HG02973 (cell line): Measurements from ENCODE around the gene MYL10.

Experiments
- ATAC-seq: cut with Tn5 transposase; IDR thresholded peaks from one replicate; pipeline ENCODE4 v1.9.1; 2021; ENCODE audit warnings: moderate library complexity; ENCODE audit not compliant: unreplicated experiment

MYL10 gene

DNA sequence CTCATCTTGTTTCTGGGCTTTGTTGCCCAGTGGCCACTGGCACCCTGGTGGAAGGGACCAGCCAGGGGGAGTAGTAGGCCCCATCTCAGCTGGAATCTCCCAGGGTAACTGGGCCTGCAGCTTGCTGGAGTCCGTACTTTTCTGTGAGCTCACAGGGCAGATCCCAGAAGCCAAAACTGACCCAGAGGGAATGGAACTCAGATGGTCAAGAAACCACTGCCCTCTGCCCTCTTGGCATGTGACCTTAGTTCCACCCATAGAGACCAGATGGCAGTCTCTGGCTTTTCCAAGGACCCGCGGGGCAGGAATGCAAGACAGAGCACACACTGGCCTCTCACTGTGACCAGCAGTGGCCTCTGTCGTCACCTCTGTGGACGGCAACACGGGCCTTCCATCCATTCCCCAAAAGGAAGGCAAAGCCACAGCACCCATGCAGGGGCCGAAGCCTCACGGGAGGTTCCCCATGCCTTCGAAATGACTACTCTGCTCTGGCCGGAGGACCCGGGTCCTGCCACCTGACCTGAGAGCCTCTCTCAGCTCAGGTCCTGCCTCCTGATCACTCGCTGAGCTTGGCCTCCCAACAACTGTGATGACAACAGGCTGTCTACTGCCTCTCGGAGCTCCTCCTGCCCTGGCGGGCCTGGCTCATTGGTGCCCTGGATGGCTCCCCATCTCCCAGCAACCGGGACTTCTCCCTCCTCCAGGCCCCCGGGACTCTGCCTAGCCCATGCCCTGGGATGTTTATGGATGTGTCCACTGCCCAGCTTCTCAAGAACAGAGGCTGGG is 29.9 kb downstream of the MYL10 start:
- no peak for ATAC-seq

DNA sequence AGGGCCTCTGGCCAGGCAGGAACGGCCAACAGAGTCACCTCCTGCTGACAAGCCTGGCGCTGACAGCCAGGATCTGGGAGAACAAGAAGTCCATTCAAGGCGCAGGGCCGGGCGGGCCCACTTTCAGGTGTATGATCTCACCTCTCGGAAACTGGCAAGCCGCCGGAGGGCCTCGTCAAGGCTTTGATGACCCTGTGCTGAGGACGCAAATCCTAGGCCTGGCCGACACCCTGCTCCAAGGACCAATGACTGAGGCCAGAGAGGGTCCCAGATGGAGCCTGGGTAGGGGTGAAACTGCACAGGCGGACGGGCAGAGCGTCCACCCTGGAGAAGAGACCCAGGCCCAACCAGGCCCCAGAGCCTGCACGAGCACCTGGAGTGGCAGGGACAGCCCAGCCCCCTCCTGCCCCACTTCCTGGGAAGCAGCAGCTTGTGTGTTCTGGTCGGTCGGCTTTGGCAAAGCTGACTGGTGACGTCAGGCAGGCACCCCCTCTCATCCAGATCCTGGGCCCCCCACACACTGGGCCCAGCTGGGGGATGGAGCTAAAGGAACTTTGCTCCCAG is 30.6 kb downstream of the MYL10 start:
- ATAC-seq, result no peak

GRCh38 chr7:101597941-101598340 is 31.2 kb downstream of the MYL10 start:
- ATAC-seq, result no peak

GRCh38 chr7:101596898-101597297 is 32.2 kb downstream of the MYL10 start:
- ATAC-seq, result no peak

DNA sequence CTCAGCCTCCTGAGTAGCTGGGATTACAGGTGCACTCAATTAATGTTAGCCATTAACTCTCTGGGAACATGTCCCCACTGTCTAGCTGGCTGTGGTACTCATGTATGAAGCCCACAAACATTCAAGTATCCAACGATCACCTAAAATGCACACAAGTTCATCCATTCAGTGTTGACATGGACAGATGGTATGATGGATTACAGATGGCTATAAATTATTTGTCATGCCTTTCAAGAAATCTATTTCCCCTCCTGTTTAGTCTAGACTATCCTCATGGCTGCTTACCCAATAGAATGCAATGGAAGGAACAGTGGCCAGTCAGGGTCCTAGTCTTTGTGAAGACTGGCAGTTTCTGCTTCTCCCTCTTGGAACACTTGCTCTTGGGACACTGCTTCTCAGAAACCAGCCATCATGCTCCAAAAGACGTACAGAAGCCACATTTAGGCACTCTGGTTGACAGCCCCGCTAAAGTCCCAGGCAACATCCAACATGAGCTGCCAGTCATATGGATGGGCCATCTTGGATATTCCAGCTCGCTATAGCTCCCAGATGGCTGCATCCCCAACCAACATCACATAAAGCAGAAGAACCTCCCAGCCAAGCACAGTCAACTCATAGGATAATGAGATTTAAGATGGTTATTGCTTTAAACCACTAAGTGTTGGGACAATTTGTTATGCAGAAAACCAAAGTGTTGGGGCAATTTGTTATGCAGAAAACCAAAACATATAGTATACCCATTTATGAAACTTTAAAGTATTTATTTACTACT is 33.1 kb downstream of the MYL10 start:
- ATAC-seq, result no peak

GRCh38 chr7:101595246-101595645 is 33.9 kb downstream of the MYL10 start:
- ATAC-seq, result no peak

- no peak for ATAC-seq
Measured at GRCh38 chr7:101594790-101595189, 34.3 kb downstream of the MYL10 start.

DNA sequence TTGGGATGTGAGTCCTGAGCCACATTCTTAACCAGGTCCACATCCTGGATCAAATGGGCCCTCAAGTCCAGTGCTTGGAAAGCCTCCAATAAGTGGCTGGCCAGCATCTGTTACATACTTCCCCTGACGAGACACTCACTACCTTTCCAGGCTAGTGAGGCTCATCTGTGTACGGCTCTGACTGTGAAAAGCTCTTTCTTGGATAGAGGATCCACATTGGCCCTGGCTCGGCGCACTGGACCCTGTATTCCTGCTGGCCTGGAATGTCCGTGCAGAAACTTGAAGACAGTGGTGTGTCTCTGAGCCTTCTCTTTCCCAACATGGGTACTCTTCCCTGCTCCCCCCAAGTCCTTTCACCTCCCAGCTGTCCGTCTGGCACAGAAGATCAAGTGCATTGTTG is 35.5 kb downstream of the MYL10 start:
- no peak for ATAC-seq

DNA sequence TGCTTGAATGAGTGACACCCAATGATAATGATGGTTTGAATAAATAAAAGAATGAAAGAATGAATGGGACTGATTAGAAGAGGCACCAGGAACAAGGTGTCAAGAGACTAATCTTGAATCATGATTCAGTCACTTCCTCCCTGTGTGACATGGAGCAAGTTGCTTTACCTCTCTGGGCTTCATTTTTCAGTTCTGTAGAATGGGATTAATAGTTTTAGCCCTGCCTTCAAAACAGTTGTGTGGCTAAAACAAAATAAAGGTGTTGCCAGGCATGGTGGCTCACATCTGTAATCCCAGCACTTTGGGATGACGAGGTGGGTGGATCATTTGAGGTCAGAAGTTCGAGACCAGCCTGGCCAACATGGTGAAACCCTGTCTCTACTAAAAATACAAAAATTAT is 37.6 kb downstream of the MYL10 start:
- ATAC-seq, result no peak

- no peak for ATAC-seq
Measured at GRCh38 chr7:101590663-101591435, 38.2 kb downstream of the MYL10 start.

GRCh38 chr7:101589976-101590662 is 39.0 kb downstream of the MYL10 start:
- no peak for ATAC-seq

DNA sequence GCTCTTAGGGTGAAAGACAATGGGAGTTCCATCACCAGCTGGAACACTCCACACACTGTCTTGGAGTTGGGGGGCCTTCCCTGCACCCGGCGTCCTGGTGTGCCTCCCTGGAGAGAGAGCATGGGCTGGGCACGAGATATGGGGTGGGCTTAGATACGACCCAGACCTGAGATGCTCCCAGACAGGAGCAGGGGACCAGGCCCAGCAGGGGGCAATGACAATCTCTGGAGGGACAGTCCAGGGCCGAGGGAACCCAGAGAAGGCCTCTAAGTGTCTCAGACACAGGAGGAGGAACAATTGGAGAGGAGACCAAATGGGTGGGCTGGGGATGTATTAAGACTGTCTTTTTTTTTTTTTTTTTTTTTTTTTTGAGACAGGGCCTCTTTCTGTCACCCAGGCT is 40.0 kb downstream of the MYL10 start:
- ATAC-seq, result no peak

- ATAC-seq, result no peak
Measured at GRCh38 chr7:101588131-101588935, 40.8 kb downstream of the MYL10 start.

GRCh38 chr7:101586906-101587677 is 42.0 kb downstream of the MYL10 start:
- ATAC-seq, result no peak

DNA sequence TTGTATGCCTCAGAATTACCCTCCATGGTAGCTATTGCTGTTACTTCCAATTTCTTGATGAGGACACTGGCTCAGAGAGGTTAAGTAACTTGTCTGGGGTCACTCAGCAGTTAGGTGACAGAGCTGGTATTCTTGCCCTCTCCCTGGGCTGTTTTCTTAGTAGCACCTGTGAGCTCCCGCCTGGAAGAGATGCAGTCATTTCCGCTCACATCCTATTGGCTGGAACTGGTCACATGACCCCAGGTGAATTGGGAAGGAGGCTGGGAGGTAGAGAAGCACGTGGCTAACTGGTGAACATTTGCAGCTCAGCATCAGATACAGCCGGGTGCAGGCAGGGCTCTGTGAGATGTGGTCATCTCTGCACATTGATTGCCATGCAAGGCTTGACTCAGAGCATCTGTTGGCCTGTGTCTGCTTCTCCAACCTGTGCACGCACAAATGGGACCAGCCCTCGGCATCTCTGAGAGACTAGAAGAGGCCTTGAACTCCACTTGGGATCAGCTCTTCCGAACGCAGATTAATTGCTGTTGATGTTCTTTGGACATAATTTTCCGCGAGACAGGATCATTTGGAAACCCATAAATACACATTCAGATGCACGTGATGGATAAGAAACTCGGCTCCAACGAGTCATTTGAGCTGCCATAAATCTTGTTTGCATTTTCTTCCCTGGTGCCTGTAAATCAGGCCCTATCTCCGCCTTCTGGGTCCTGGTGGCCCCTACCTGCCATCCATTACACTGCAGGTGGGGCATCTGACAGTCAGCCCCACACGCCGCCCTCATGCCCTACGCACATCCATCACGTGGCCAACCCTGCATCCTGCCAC is 42.8 kb downstream of the MYL10 start:
- ATAC-seq, result no peak

GRCh38 chr7:101582971-101583370 is 46.1 kb downstream of the MYL10 start:
- no peak for ATAC-seq

DNA sequence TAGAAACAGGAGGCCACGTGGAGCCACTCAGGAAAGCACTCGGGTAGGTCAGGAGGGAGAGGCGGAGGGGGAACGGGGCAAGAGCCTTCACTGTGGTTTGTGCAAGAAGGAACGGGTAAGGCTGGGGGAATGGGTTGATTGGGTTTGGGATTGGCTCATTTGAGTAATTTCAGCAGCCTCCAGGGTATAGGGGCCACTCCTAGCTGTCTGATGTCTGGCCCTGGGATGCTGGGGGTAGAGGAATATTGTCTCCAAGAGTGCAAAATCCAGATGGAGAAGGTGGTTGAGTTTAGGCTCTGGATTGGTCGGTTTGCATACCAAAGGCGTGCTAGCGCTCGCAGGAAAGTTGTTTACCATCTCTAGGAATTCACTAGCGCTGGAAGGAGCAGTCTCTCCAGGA is 47.2 kb downstream of the MYL10 start:
- no peak for ATAC-seq

- no peak for ATAC-seq
Measured at GRCh38 chr7:101580596-101580995, 48.5 kb downstream of the MYL10 start.
